ENCODE data around the gene TXNRD2.

The TXNRD2 gene

GRCh38 chr22:19900707-19901436, 40.7 kb downstream of the TXNRD2 start:
- no peak overlapping the region; the same call in 1 of the 2 replicates for H3K4me3 ChIP-seq (ENCODE audit: low read length)
- H3K36me3 ChIP-seq (ENCODE audit: control insufficient read depth, insufficient read depth, low read length): no peaks in the 10 kb centered on the region
- no peak for DNase-seq (ENCODE audit: low read depth, low spot score)
- H3K27me3 ChIP-seq (ENCODE audit: control insufficient read depth, insufficient read depth, low read length): no peaks in the 10 kb centered on the region
- no peak overlapping the region for H3K27ac ChIP-seq (ENCODE audit: low read length)
- peaks cover 1% of the 10 kb centered on the region; the same call in 1 of the 2 replicates for H3K4me1 ChIP-seq (ENCODE audit: control insufficient read depth, insufficient read depth, low read length)
- no CpG with 5 or more reads among the region's 13 CpGs for WGBS (ENCODE audit: insufficient coverage, insufficient read length)
- no peaks in the 10 kb centered on the region for H3K9me3 ChIP-seq (ENCODE audit: control insufficient read depth, insufficient read depth, low read length)

- no CpG with 5 or more reads among the region's 16 CpGs for WGBS (ENCODE audit: insufficient coverage, insufficient read length)
- H3K4me3 ChIP-seq (ENCODE audit: low read length): no peak overlapping the region
These were observed 42.6 kb downstream of the TXNRD2 start for GRCh38 chr22:19898831-19899567.

GRCh38 chr22:19898145-19898544, 43.5 kb downstream of the TXNRD2 start:
- whole genome bisulfite sequencing (ENCODE audit: insufficient coverage, insufficient read length): no CpG with 5 or more reads among the region's 7 CpGs
- Histone ChIP-seq H3K27ac (ENCODE audit: low read length) (no peak overlapping the region), H3K27me3 (ENCODE audit: control insufficient read depth, insufficient read depth, low read length) (no peaks in the 10 kb centered on the region)

More at GRCh38 chr22:19898831-19899567, 42.6 kb downstream of the TXNRD2 start:
- DNase-seq (ENCODE audit: low read depth, low spot score): no peak
- Histone ChIP-seq H3K27ac (ENCODE audit: low read length) (no peak overlapping the region), H3K36me3 (ENCODE audit: control insufficient read depth, insufficient read depth, low read length) (no peaks in the 10 kb centered on the region), H3K9me3 (ENCODE audit: control insufficient read depth, insufficient read depth, low read length) (no peaks in the 10 kb centered on the region), H3K4me1 (ENCODE audit: control insufficient read depth, insufficient read depth, low read length) (peaks cover 1% of the 10 kb centered on the region; the same call in 1 of the 2 replicates), H3K27me3 (ENCODE audit: control insufficient read depth, insufficient read depth, low read length) (no peaks in the 10 kb centered on the region)

GRCh38 chr22:19897726-19898125, 43.9 kb downstream of the TXNRD2 start:
- Histone ChIP-seq H3K4me1 (ENCODE audit: control insufficient read depth, insufficient read depth, low read length) (no peaks in the 10 kb centered on the region; the same call in 1 of the 2 replicates), H3K4me3 (ENCODE audit: low read length) (no peak overlapping the region), H3K36me3 (ENCODE audit: control insufficient read depth, insufficient read depth, low read length) (no peaks in the 10 kb centered on the region), H3K27me3 (ENCODE audit: control insufficient read depth, insufficient read depth, low read length) (no peaks in the 10 kb centered on the region), H3K27ac (ENCODE audit: low read length) (no peak overlapping the region), H3K9me3 (ENCODE audit: control insufficient read depth, insufficient read depth, low read length) (no peaks in the 10 kb centered on the region)
- WGBS (ENCODE audit: insufficient coverage, insufficient read length): no CpG with 5 or more reads among the region's 16 CpGs
- no peak for DNase-seq (ENCODE audit: low read depth, low spot score)

More at GRCh38 chr22:19898145-19898544, 43.5 kb downstream of the TXNRD2 start:
- no peaks in the 10 kb centered on the region for H3K9me3 ChIP-seq (ENCODE audit: control insufficient read depth, insufficient read depth, low read length)
- H3K4me3 ChIP-seq (ENCODE audit: low read length): no peak overlapping the region
- no peak for DNase-seq (ENCODE audit: low read depth, low spot score)
- peaks cover 1% of the 10 kb centered on the region; the same call in 1 of the 2 replicates for H3K4me1 ChIP-seq (ENCODE audit: control insufficient read depth, insufficient read depth, low read length)
- H3K36me3 ChIP-seq (ENCODE audit: control insufficient read depth, insufficient read depth, low read length): no peaks in the 10 kb centered on the region

GRCh38 chr22:19896665-19897355, 44.8 kb downstream of the TXNRD2 start:
- no peaks in the 10 kb centered on the region for H3K36me3 ChIP-seq (ENCODE audit: control insufficient read depth, insufficient read depth, low read length)
- H3K4me3 ChIP-seq (ENCODE audit: low read length): no peak overlapping the region
- WGBS (ENCODE audit: insufficient coverage, insufficient read length): no CpG with 5 or more reads among the region's 15 CpGs
- H3K9me3 ChIP-seq (ENCODE audit: control insufficient read depth, insufficient read depth, low read length): no peaks in the 10 kb centered on the region
- no peak overlapping the region for H3K27ac ChIP-seq (ENCODE audit: low read length)
- peaks cover 2% of the 10 kb centered on the region for H3K4me1 ChIP-seq (ENCODE audit: control insufficient read depth, insufficient read depth, low read length)
- no peak for DNase-seq (ENCODE audit: low read depth, low spot score)
- no peaks in the 10 kb centered on the region for H3K27me3 ChIP-seq (ENCODE audit: control insufficient read depth, insufficient read depth, low read length)

- Histone ChIP-seq H3K27me3 (ENCODE audit: control insufficient read depth, insufficient read depth, low read length) (no peaks in the 10 kb centered on the region), H3K36me3 (ENCODE audit: control insufficient read depth, insufficient read depth, low read length) (no peaks in the 10 kb centered on the region), H3K4me3 (ENCODE audit: low read length) (no peak overlapping the region), H3K4me1 (ENCODE audit: control insufficient read depth, insufficient read depth, low read length) (peaks cover 3% of the 10 kb centered on the region), H3K9me3 (ENCODE audit: control insufficient read depth, insufficient read depth, low read length) (no peaks in the 10 kb centered on the region), H3K27ac (ENCODE audit: low read length) (no peak overlapping the region)
- WGBS (ENCODE audit: insufficient coverage, insufficient read length): no CpG with 5 or more reads among the region's 23 CpGs
- no peak for DNase-seq (ENCODE audit: low read depth, low spot score)
These were observed 46.3 kb downstream of the TXNRD2 start for GRCh38 chr22:19895160-19895849.

GRCh38 chr22:19893363-19893762, 48.3 kb downstream of the TXNRD2 start:
- Histone ChIP-seq H3K4me3 (ENCODE audit: low read length) (no peak overlapping the region), H3K4me1 (ENCODE audit: control insufficient read depth, insufficient read depth, low read length) (peaks cover 3% of the 10 kb centered on the region), H3K36me3 (ENCODE audit: control insufficient read depth, insufficient read depth, low read length) (no peaks in the 10 kb centered on the region), H3K9me3 (ENCODE audit: control insufficient read depth, insufficient read depth, low read length) (no peaks in the 10 kb centered on the region), H3K27me3 (ENCODE audit: control insufficient read depth, insufficient read depth, low read length) (no peaks in the 10 kb centered on the region), H3K27ac (ENCODE audit: low read length) (no peak overlapping the region)
- no CpG with 5 or more reads among the region's 15 CpGs for WGBS (ENCODE audit: insufficient coverage, insufficient read length)
- DNase-seq (ENCODE audit: low read depth, low spot score): no peak

GRCh38 chr22:19892925-19893324, 48.7 kb downstream of the TXNRD2 start:
- Histone ChIP-seq H3K27ac (ENCODE audit: low read length) (no peak overlapping the region), H3K27me3 (ENCODE audit: control insufficient read depth, insufficient read depth, low read length) (no peaks in the 10 kb centered on the region), H3K36me3 (ENCODE audit: control insufficient read depth, insufficient read depth, low read length) (no peaks in the 10 kb centered on the region), H3K9me3 (ENCODE audit: control insufficient read depth, insufficient read depth, low read length) (no peaks in the 10 kb centered on the region), H3K4me1 (ENCODE audit: control insufficient read depth, insufficient read depth, low read length) (peaks cover 3% of the 10 kb centered on the region), H3K4me3 (ENCODE audit: low read length) (no peak overlapping the region)
- DNase-seq (ENCODE audit: low read depth, low spot score): no peak
- no CpG with 5 or more reads among the region's 13 CpGs for WGBS (ENCODE audit: insufficient coverage, insufficient read length)

- peaks cover 3% of the 10 kb centered on the region for H3K4me1 ChIP-seq (ENCODE audit: control insufficient read depth, insufficient read depth, low read length)
- H3K4me3 ChIP-seq (ENCODE audit: low read length): no peak overlapping the region
- no CpG with 5 or more reads among the region's 24 CpGs for WGBS (ENCODE audit: insufficient coverage, insufficient read length)
- no peaks in the 10 kb centered on the region for H3K9me3 ChIP-seq (ENCODE audit: control insufficient read depth, insufficient read depth, low read length)
- DNase-seq (ENCODE audit: low read depth, low spot score): no peak
- H3K27me3 ChIP-seq (ENCODE audit: control insufficient read depth, insufficient read depth, low read length): no peaks in the 10 kb centered on the region
- no peaks in the 10 kb centered on the region for H3K36me3 ChIP-seq (ENCODE audit: control insufficient read depth, insufficient read depth, low read length)
- no peak overlapping the region for H3K27ac ChIP-seq (ENCODE audit: low read length)
These were observed 49.2 kb downstream of the TXNRD2 start for GRCh38 chr22:19892257-19892879.

All from iPS DF 6.9 (cell line).